ENCODE data around the gene RAB37.

RAB37 gene, protein sequence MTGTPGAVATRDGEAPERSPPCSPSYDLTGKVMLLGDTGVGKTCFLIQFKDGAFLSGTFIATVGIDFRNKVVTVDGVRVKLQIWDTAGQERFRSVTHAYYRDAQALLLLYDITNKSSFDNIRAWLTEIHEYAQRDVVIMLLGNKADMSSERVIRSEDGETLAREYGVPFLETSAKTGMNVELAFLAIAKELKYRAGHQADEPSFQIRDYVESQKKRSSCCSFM

GRCh38 chr17:74736513-74737298, at the start of gene RAB37:
Gene RAB37 (plus strand): TSS chr17:74737256. CDS start chr17:74737273, 17 bp downstream.
- DNase-seq = no peak

DNA sequence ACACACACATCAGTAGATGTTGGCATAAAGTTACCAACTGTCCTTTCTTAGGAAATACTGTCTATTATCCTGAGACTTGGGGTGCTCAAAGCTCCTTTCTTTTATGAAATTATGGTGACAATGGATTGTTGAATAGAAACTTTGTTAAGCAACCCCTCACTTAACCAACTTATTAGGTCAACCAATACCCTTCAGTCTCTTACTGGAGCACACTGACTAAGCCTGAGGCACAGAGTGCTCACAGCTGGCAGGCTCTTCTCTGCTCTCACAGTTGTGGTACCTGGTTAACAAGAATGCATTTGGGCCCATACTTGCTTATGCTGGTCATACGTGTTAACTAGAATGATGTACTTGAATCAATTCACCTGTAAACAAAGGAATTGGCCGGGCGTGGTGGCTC, 49.2 kb upstream of the RAB37 start:
- no peak for DNase-seq

GRCh38 chr17:74690409-74690825, 46.6 kb upstream of the RAB37 start:
- no peak for DNase-seq

DNA sequence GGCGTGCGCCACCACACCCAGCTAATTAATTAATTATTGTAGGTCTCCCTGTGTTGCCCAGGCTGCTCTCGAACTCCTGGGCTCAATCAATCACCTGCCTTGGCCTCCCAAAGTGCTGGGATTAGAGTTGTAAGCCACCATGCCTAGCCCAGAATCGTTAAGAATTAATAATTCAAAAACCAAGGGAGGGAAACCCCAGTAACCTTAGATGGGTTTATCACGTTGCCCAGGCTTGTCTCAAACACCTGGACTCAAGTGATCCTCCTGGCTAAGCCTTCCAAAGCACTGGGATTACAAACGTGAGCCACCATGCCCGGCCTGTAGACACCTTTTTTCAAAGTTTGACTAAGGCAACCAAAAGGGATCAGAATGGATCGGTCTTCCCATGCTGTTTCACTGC, 45.9 kb upstream of the RAB37 start:
- DNase-seq = no peak

DNA sequence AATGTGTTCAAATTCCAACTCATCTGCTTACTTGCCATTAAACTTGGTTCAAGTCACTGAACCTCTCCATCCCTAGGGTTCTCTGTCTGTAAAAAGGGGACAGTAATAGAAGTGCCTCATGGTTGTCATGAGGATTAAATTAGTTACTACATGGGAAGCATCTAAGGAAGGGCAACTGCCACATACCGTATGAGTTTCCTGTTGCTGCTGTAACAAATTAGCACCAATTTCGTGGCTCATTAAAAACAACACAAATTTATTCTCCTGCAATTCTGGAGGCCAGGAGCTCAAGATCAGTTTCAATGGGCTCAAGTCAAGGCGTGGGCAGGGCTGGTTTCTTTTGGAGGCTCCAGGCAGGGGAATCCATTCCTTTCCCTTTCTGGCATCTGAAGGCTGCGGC, 43.0 kb upstream of the RAB37 start:
- DNase-seq = no peak

- no peak for DNase-seq
Observed at GRCh38 chr17:74695629-74696028, 41.4 kb upstream of the RAB37 start.

DNA sequence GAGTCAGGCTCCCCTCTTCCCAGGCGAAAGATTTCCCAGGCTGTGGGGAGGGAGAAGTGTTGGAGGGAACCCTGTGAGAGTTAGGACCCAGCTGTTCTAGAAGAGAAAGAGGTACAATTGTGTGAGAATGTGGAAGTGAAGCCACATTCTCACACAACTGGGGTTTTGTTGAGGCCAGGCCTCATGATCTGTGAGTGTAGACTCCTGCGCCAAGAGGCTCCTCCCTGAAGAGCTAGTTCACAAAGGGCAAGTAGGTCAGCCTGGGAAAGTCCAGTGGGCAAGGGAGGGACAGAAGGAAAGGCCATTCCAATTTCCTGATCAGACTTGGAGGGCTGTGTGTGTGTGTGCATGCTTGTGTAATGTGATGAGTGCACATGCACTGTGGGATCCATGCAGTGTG, 39.5 kb upstream of the RAB37 start:
- no peak for DNase-seq

- no peak for DNase-seq
Observed at GRCh38 chr17:74698069-74698468, 39.0 kb upstream of the RAB37 start.

DNA sequence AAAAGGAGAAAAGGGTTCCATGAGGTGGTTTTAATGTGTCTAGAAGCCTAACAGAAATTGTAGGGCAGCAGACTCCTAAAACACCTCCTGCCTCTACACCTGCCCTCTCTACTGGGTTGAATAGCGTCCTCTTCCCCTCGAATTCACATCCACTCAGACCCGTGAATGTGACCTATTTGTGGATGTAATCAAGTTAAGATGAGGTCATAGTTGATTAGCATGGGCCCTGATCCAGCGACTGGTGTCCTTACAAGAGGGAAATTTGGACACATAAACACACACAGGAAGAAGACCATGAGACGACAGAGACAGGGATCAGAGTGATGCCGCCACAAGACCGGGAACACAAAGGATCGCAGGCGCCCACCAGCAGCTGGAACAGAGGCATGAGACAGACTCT, 37.8 kb upstream of the RAB37 start:
- no peak for DNase-seq

GRCh38 chr17:74702116-74702871, 34.8 kb upstream of the RAB37 start:
- no peak for DNase-seq

DNA sequence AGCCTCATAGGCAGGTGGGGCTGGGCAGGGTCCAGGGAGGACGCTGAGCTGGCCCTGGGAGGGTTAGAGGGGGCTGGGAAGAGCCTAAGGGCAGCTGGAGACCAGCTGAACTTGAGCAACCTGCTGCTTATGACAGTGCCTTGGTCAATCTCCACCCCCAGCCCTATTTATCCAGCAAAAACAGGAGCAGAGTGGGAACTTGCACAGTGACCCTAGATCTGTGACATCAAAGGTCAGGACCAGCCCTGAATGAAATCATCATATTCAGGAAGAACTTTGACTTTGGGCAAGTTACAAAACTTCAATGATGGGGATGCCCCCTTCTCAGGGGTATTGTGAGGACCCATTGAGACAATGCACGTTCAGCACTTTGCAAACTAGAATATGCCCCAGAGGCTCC, 33.7 kb upstream of the RAB37 start:
- no peak for DNase-seq

- DNase-seq = no peak
Observed at GRCh38 chr17:74704544-74704943, 32.5 kb upstream of the RAB37 start.

GRCh38 chr17:74711058-74711824, 25.8 kb upstream of the RAB37 start:
- no peak for DNase-seq

DNA sequence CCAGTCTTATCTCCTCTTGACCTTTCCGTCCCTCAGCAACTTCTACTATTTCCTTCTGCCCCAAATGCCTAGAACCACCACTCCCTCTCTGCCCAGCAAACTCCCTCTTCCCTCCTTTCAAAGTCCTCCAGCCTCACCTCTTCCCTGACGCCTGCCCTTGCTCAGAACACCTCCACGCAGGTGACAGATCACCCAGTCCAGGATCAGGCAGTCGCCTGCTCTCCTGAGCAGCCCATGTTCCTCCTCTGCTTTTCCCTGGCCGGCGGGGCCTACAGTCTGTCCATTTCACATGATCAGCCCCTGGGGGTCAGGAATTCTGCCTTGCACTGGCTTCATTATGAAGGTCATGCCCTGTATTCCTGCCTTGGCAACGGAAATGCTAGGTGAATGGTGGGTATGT, 24.8 kb upstream of the RAB37 start:
- no peak for DNase-seq

DNA sequence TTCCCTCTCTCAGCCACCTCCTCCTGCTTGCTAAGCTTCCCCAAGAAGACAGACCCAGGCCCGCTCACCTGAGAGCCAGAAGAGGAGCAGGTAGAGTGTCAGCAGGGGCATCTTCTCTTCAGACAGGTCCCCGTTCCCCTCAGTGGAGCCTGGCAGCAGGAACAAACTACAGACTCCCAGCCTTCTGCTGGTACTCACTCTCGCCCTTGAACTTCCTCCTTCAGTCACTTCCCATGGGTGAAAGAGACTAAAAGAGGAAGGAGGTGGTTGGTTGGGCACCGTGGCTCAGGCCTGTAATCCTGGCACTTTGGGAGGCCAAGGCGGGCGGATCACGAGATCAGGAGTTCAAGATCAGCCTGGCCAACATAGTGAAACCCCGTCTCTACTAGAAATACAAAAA, 24.3 kb upstream of the RAB37 start, which contains the start of gene CD300LF:
Gene CD300LF, minus strand, starts transcription at position 168 of the 400 bp plus-strand sequence. Its CDS starts 57 bp downstream, at position 111.
- no peak for DNase-seq

- DNase-seq = no peak
Observed at GRCh38 chr17:74713171-74713755, 23.8 kb upstream of the RAB37 start.

DNA sequence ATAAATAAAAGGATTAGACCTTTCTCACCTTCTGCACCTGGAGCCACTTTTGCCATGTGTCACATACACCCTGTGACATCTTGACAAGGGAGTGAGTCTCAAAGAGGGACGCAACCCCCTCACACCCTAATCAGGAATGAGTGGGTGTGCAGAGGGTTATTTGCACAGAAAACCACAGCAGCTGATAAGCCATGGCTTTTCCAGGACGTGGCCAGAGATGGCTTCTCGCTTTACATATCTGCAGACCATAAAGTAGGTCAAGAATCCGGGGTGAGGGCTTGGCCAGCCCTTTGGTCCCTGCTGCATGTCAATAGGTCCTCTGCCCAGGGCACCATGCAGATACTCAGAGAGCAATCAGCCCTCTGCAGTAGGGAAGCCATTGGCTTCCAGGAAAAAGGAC, 21.9 kb upstream of the RAB37 start:
- no peak for DNase-seq

- DNase-seq = no peak
Observed at GRCh38 chr17:74720506-74720905, 16.6 kb upstream of the RAB37 start.

DNA sequence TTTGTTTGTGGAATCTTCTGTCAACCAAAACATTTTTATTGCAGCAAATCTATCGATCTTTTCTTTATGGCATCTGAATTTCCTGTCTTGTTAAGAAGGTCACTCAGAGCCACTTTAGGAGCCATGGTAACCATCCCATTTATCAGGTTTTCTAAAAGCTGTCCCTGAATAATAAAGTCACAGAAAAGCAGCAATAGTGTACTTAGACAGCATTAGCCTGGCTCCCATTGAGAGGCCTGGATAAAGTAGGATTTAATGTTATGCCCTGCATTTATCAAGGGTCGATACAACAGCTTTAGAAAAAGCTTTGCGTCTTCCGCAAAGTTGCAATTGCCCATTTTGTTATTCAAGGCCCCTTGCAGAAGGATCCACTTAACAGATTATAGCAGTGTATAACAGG, 14.3 kb upstream of the RAB37 start:
- no peak for DNase-seq

DNA sequence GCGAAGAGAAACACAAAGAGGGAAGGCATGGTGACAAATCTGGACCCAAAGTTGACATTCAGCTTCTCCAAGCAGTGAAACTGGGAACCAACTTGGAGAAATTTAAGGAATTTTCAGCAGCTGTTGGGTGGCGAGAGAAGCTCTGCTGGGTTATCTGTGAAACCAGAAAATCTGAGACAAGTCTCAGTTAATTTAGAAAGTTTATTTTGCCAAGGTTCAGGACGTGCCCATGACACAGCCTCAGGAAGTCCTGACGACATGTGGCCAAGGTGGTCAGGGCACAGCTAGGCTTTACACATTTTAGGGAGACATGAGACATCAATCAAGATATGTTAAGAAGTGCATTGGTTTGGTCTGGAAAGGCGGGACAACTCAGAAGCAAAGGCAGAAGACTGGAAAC, 13.2 kb upstream of the RAB37 start:
- no peak for DNase-seq

GRCh38 chr17:74725111-74725510, 11.9 kb upstream of the RAB37 start:
- DNase-seq = no peak

DNA sequence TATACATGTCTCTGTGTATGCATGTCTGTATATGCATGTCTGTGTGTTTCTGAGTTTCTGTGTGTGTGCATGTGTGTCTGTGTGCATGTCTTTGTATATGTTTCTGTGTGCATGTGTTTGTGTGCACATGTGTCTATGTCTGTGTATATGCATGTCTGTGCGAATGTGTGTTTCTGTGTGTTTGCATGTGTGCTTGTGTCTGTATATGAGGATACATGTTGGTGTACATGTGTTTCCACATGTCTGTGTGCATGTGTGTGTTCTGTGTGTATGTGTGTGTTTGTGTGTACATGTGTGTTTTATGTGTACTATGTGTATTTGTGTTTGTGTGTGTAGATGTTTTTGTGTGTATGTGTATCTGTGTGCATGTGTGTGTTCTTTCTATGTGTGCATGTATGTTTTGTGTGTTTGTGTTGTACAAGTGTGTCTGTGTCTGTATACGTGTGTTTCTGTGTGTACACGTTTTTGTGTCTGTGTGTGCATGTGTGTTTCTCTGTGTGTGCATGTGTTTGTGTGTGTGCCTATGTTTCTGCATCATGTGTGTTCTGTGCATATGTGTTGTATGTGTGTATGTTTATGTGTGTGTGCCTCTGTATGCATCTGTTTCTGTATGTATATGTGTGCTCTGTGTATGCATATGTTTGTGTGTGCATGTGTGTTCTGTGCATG, 8.9 kb upstream of the RAB37 start:
- no peak for DNase-seq
